Lower leg skin (tissue), 4 donors: ENCODE results near the gene IRAK1. TPM values are rescaled to one million over a fixed set of nuclear protein-coding genes. Genes with fewer than 3 reads are reported as not detected.
A peak's percentile ranks its signal among the peaks of the same experiment; 100 is the strongest.
"Not testable (repeated sequence)": the region's sequence is repeated elsewhere in the genome, so short reads cannot be mapped to it uniquely, and the experiment has no call there.

ENCODE experiments used
- DNase-seq, 2 donors: peaks; one replicate each; pipeline ENCODE4 v3.0.0-alpha.2; 2019; ENCODE audit warnings: low spot score in 2 of 2
- H3K4me3 ChIP-seq: fragments of 200-600 bp; sonication (generic); 2 replicates; pipeline ENCODE4 v1.5.1; 2017; ENCODE audit warnings: mild to moderate bottlenecking, low read depth; ENCODE audit not compliant: poor library complexity, severe bottlenecking
- CTCF ChIP-seq, 3 donors: fragments of 450-650 bp; IDR thresholded peaks; one replicate each; pipeline ENCODE4 v1.5.1; 2016; ENCODE audit warnings: antibody characterized with exemption in 3 of 3, mild to moderate bottlenecking in 3 of 3, moderate library complexity in 2 of 3
- POLR2A ChIP-seq, 2 donors: fragments of 450-650 bp; IDR thresholded peaks; one replicate each; pipeline ENCODE4 v1.6.1; 2016 to 2017; ENCODE audit warnings: antibody characterized with exemption in 2 of 2, mild to moderate bottlenecking in 1 of 2, moderate library complexity in 1 of 2
- WGBS, 2 donors: methylation state at CpG; one replicate each; pipeline ENCODE4 v1.1.5; 2018; 5-methylcytosine and 5-hydroxymethylcytosine counted together
- intact Hi-C: fragments of 100-400 bp; cut with DNase I; formaldehyde crosslinking; loops from one replicate; pipeline ENCODE4 v1.15.0; 2023; ENCODE audit warnings: low total_unique reads
- total RNA-seq, 4 donors: library from RNA; depleted of rRNA; stranded (reverse); fragments of >200 nt; gene quantifications; one replicate each; pipeline ENCODE4 v1.1.0, GENCODE V29; 2016

IRAK1 gene
- total RNA-seq, 4 donors from 2014 or later: 57.5 to 67.4 (median 60.6) TPM

DNA sequence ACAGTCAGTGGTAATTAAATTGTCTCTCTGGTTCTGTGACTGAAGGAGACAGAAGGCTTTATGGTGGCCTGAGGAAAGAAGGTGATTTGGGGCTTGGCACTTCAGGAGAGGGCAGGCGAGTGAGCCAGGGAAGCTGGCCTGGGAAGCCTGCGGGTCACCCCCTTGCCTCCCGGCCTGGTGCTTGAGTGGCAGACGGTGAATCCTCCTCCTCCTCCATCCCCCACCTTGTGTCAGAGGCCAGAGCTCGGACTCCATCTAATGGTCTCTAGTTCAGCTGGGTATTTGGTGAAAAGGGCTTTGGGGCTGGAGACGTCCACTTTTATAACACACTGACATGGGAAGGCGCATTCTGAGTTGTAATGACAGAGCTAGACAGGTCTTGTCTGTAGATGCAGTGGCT is 38.5 kb downstream of the IRAK1 start:
- intact Hi-C loops: no loop called here
- 79 to 95% methylated on average over 5 to 7 of the region's 7 CpGs for WGBS, 2 donors
- TF ChIP-seq CTCF (IDR thresholded peaks at IDR 0.05) (no peak), POLR2A (IDR thresholded peaks at IDR 0.05) (no peak)

DNA sequence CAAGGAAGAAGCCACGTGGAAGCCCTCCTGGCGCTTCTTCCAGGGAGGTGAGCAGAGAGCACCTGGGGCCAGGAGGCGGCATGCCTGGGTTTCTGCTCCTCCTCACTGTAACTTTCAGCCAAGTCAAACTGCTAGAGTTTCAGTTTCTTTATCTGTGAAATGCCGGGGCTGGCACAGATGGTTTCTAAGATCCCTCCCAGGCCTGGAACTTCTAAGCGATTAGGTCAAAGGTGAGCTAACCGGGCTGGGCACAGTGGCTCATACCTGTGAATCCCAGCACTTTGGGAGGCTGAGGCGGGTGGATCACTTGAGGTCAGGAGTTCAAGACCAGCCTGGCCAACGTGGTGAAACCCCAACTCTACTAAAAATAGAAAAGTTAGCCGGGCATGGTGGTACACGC is 39.3 kb downstream of the IRAK1 start:
- intact Hi-C loops, H3K4me3 ChIP-seq, DNase-seq: not testable (repeated sequence)
- WGBS, 2 donors: 30 to 68% methylated on average over 2 to 10 of the region's 10 CpGs

More for the DNA sequence above, 38.5 kb downstream of the IRAK1 start:
- no peak for DNase-seq
- no peak overlapping the region for H3K4me3 ChIP-seq

DNA sequence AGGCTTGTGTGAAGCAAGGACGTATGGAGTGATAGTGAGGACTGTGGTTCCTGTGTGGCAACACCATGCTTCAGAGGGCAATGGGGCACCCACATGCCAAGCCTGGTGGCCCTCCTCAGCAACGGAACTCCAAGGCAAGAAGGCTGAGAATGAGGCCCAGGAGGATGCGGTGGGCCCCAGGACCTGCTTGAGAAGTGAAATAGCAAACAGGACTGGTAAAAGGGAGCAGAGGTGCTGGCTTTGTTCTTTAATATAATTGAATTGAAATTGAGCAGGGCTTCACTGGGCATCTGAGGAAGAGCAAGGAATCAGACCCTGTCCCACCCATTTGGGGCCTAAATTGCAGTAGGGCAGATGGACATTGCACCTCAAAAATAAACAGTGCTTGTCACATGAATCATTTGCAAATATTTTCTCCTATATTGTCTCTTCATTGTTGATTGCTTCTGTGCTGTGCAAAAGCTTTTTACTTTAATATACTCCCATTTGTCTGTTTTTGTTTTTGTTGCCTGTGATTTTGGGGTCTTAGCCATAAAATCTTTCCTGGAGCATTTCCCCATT is 44.9 kb downstream of the IRAK1 start:
- intact Hi-C loops: no loop called here
- TF ChIP-seq CTCF (IDR thresholded peaks at IDR 0.05) (no peak), POLR2A (IDR thresholded peaks at IDR 0.05) (no peak)
- no peak for DNase-seq
- H3K4me3 ChIP-seq: no peak overlapping the region
- 66 to 80% methylated on average over 3 of the region's 3 CpGs for WGBS, 2 donors

DNA sequence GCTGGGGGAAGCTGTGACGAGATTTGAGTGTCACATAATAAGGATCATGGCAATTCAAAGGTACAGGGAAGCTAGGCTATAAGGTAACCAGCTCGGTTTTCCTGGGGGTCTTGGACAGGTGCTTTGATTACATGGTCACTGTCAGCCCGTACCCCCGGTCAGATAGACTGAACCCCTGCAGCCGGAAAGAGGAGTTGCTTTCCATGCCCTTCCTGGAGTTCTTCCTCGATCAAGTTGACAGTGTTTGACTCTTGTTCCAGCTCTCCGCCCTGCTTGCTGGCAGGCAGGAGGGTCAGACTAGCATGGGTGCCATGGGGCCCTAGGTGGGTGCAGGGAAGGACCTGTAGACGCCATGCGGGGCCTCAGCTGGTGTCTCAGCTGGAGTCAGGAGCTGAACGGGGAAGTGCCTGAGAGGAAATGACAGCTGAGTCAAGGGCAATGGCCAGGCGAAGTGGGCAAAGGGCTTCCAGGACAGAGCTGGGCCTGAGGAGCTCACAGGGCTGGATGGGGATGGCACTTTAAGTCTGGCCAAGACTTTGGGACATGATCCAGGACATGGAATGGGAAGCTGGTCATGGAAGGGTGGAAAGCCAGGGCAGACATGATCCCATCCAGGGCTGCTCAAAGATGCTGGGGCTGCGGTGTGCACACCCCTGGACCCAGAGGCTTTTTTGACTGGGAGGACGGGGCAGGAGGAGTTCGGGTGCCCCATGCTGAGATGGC is 45.5 kb downstream of the IRAK1 start:
- peak in 1 of 2 donors; percentile 84 for DNase-seq
- 40 to 69% methylated on average over 8 to 14 of the region's 14 CpGs for WGBS, 2 donors
- intact Hi-C loops: no loop called here
- TF ChIP-seq POLR2A (IDR thresholded peaks at IDR 0.05): no peak
- TF ChIP-seq CTCF (IDR thresholded peaks at IDR 0.05): no peak
- H3K4me3 ChIP-seq: no peak overlapping the region

- no peak for DNase-seq
- WGBS, 2 donors: 28 to 48% methylated on average over 17 to 20 of the region's 20 CpGs
Observed at GRCh38 chrX:153973127-153974002, 46.3 kb downstream of the IRAK1 start.

More at GRCh38 chrX:153973127-153974002, 46.3 kb downstream of the IRAK1 start:
- intact Hi-C loops: no loop called here
- peak overlapping the region; percentile 6 for H3K4me3 ChIP-seq
- no peak for TF ChIP-seq CTCF (IDR thresholded peaks at IDR 0.05)
- no peak for TF ChIP-seq POLR2A (IDR thresholded peaks at IDR 0.05)
